LoVo (cell line): ENCODE results near the gene NAP1L4.

Experiments used
- DNase-seq: peaks from one replicate; pipeline ENCODE4 v3.0.0-alpha.2; 2016; ENCODE audit warnings: low spot score

The NAP1L4 gene, protein sequence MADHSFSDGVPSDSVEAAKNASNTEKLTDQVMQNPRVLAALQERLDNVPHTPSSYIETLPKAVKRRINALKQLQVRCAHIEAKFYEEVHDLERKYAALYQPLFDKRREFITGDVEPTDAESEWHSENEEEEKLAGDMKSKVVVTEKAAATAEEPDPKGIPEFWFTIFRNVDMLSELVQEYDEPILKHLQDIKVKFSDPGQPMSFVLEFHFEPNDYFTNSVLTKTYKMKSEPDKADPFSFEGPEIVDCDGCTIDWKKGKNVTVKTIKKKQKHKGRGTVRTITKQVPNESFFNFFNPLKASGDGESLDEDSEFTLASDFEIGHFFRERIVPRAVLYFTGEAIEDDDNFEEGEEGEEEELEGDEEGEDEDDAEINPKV

DNA sequence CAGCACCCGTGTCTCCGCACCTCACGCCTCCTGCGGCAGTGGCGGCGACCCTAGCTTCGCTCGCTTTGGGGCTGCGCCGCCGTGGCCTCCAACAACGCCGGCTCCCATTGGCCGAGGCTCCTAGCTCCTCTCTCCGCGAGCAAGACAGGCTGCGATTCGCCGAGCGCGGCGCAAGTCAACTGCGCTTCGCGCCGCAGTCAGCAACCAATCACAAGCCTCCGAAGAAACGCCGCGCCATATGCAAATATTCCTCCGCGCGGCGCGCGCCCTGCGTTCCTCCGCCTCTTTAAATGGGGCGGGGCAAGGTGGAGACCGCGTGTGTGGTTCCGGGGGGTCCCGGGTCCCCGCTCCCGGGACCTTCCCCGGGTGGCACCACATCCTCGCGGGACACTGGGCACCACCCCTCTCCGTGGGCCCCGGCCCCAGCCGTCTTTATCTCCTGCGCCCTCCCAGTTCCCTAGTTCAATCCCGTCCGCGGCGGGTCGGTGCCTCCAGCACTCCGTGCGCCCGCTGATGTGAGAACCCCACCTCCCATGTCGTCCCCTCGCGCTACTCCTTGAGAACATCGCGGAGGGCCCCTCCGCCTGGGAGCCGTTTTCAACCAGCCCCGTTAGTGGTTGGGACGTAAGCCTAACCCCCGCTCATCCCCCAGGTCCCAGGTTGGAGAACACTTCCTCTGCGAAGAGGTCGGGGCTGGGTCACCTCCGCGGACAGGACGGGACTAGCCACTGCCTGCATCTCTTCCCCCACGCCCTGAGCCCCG is at the start of gene NAP1L4:
NAP1L4 (minus strand) TSS at position 96 of the 763 bp plus-strand sequence. CDS start 13,109 bp downstream, outside the sequence.
- peak; percentile 97 for DNase-seq

DNA sequence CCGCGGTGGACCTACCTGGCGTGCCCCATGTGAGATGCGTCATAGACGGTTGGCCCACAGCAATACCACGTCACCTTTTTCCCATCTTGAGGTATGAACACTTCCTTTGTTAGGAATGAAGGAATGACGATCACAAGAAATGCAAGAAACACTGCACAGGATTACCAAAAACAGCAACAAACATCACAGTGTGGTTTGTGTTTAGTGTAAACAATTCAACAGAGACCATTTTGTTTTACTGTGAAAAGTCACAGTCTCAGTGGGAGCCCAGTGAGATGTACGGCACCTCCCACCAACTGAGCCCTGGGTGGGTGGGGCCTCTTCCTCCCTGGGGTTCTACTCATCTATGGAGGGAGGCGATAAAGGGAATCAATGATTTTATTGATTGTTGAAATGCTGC is 48.8 kb upstream of the NAP1L4 start:
- no peak for DNase-seq

DNA sequence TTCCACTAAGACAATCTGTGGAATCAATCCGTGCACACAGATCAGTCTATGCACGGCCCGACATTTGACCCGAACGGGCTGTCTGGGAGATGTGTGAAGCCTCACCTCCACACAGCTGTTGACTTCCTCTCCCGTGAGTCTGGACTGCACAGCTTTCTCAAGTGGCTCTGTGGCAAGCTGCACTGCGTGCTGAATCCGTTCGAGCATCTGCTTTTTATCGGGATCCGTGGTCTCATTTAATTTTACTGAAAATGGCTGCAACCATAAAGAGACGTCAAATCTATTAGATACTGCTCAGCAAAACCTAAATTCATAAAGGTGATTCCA is 45.8 kb upstream of the NAP1L4 start:
- DNase-seq: no peak

DNA sequence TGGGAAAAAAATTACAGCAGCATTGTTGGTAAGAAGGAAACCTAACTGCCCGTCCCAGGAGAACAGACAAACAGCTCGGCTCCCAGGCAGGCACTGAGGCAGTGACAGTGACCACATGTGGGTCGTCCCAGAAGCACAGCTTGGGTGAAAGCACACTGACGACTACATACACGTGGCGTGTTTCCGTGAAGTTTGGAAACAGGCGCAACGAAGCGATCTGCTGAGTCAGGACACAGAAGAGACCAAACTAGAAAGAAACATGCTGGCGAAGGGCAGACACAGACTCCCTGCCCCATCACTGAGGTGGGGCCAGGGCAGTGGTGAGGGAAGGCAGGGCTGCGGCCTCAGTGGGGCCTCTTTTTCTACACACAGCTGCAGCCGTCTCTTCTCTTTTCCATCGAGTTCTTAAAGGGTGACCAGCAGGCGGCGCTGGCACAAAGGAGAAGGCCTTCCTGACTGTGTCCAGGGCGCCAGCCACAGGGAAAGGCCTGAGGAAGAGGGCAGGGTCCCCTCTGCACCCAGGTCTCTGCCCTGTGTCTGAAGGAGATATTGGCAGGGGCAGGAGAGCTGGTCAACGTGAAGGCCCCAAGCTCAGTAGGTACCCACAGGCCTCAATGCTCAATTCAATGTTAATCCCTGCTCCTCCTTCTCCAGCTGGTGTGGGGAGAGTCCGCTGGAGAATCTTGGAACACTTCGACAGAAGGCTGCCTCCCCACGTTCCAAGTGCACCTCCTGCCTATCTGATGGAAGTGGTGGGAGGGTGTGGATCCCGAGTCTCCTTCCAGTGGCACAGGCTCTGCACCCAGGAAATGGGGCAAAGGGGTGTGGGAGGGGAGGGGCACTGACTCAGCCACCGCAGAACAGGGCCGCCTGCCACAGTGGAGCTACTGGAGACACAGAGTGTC is 45.2 kb upstream of the NAP1L4 start:
- DNase-seq: peak; percentile 38

DNA sequence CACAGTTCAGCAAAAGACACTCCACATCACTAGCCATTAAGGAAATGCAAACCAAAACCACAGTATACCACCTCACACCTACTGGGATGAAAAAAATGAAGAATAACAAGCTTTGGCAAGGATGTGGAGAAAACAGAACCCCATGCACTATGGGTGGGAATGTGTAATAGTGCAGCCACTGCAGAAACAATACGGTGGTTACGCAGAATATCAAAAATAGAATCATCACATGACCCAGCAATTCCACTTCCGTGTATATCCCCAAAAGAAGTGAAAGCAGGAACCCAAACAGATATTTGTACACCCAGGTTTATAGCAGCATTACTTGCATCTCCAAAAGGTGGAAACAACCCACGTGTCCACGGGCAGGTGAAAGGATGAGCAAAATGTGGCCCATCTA is 44.3 kb upstream of the NAP1L4 start:
- no peak for DNase-seq

DNA sequence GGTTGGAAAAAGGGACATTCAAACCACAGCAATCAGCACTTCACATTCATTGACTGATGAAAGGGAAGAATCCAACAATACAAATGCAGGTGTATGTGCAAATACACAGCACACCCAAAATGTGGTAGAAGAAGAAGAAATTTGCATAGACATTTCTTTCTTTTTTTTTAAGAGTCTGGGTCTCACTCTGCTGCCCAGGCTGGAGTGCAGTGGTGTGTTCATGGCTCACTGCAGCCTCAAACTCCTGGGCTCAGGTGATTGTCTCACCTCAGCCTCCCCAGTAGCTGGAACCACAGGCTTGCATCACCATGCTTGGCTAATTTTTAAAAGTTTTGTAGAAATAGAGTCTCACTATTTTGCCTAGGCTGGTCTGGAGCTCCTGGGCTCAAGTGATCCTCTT is 43.2 kb upstream of the NAP1L4 start:
- no peak for DNase-seq

DNA sequence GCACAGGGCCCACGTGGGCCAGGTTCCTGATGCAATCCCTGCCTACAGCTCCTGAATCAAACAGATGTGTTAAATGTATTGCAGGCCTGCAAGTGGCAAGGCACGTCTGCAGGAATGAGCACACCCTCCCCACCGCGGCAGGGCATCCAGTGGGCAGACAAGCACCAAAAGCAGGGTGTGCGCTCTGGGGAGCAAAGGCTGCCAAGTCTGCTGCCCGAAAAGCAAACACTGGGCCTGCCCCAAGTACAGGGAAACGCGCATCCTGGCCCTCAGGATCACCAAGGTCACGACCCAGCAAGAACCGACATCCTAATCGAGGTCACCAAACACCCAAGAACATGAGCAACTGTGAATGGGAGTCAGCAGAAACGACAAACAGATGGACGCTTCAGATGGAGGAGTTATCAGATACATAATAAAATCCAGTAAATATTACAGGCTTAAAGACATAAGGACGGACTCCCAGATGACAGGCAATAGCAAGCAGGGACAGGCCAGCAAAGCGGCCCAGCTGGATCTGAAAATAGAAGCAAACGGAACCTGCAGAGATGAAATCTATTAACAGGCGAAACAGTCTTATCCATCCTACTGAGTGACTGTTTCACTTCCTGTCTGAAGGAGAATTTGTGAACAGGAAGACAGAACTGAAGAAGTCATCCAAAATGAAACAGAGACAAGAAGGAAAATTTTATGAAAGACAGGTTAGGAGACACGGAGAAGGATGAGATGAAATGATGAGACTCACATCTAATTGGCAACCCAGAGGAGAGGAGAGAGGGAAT is 38.4 kb upstream of the NAP1L4 start:
- DNase-seq: no peak

DNA sequence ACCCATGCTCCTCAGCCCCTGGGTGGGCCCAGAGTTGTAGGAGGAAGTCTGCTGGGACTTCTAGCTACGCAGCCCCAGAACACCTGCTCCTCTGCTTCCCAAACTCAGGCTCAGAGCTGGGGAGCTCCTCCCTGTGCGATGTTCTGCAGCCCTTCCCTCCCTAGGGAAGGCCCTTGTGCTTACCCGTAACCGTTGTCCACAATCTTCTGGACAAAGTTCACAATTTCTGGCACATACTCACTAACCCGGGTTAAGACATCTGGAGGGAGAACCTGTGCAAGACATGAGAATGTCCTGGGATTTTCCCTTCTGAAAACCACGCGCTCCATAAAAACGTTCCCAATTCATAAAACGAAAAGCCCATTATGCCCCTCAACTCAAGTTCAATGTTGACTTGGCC is 36.7 kb upstream of the NAP1L4 start:
- no peak for DNase-seq

DNA sequence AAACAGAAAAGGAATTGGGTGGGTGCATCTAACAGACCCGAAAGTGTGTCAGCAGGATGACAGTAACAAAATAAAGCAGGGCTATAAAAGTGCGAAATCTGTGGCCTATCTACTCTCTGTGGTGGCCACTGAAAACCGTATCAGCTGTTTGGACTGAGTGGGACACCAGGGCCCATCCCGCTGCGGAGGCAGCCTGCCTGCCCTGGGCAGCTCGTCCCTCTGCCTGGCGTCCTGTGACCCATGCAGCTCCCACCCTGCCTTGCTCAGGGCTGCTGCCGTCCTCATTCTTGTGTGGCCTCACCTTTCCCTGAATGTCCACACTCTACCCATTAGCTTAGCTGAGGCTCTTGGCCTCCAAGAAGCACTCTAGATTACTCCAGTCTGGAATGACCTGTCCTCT is 34.7 kb upstream of the NAP1L4 start:
- DNase-seq: no peak

DNA sequence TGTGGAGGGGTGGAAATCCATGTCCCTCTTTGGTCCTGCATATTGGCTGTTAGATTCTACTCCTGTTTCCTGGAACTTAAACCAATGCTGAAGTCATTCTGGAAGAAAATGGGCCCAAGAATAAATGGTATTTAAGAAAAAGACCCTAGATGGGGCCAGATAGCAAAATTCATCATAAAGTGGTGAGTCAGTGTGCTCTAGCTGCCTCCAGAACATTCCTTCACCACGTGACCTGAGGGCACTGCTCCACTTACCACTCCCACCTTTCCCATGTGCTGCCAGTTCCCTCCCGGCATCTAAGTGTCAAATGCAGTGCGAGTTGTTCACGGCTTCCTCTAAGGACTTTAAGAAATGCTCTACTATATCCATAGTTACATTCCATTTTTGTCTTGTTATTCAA is 30.9 kb upstream of the NAP1L4 start:
- no peak for DNase-seq

DNA sequence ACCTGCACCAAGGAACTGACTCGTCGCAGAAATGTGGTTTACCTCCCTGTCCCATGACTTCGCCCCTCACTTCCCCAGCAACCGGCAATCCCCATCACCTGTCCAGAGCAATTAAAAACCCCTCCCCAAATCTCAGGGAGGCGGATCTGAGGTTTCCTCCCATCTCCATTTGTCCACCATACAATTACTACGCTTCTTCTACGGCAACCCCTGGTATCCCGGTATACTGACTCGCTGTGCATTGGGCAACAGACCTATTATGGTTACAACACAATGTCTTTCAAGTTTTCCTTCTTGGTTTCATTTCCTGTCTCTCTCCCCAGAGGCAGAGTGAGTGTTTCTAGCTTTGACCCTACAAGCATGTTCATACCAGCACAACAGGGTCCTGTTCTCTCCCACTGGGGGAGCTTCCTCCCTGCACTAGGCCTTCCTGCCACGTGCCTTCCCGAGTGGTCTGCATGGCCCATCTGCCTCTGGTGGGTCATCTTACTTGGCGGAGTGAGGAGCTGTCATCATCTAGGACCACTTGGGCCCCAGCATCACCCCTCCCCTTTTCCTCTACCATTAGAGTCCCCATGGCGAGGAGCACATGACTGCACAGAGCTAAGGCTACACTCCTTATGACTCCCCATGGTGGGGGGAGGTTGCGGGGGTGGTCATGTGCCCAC is 30.3 kb upstream of the NAP1L4 start:
- DNase-seq: no peak

DNA sequence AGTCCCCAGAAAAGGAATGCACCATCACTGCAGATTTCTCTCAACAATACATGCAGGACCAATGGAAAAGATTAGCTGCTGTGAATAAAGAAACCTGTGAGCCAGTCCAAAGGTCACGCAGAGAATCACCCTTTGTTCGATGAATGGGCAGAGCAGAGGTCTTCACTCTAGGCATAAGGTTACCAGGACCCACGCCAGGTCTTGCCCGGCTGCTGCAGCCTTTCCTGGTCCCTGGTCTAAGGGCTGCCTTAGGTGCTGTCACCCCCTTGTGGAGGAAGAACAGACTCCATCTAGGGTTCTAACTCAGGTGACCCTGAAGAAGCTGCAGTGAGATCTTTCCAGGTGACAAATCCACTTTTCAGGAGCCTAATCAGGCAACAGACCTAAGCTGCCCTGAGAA is 29.0 kb upstream of the NAP1L4 start:
- DNase-seq: no peak

DNA sequence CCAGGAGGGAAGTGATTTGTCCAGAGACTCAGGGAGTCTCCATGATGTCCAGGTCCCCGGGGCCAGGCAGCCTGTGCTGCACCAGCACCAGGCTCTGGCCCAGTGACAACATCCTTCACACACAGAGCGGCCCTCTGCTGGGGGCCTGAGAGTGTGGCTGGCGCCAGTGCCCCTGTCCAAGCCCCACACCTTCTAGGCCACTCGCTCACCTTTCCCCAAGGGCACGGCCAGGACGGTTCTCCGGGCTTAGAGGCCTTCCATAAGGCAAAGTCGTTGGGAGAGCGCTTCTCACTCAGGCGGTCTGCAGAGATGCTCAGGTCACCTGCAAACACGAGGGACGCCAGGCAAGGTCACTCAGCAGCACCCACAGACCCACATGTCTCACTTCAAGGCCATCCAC is 27.9 kb upstream of the NAP1L4 start:
- DNase-seq: no peak

DNA sequence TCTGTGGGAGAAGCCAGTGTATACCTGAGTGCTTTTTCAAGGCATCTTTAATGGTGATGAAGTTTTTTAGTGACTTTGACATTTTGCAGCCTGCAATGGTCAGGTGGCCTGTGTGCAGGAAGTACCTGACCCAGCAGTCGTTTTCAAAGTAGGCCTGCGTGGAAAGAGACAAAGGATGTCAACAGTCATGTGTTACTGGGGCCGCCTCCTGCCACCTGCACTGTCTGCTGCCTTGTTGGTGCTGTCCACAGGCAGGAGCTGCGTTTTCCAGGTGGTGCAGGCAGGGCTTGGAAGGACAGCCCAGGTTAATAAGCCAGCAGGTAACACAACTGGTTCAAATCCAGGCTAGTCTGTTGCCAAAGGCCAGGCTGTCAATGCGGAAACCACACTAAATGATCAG is 26.5 kb upstream of the NAP1L4 start:
- DNase-seq: no peak

DNA sequence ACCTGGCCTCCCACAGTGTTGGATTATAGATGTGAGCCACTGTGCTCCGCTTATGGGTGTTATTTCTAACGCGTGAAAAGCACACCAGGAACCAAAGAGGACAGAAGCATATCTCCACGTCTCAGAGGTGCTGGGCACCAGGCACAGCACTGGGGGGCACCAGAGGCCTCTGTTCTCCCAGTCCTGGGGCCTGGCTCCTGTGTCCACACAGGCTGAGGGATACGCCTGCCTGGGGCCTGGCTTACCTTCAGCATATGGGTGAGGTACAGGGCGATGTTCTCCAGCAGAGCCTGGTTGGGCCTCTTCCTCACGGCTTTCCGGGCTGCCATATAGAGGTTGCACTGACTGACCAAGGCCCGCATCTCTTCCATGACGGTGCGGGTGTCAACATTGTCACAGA is 24.7 kb upstream of the NAP1L4 start:
- DNase-seq: no peak

DNA sequence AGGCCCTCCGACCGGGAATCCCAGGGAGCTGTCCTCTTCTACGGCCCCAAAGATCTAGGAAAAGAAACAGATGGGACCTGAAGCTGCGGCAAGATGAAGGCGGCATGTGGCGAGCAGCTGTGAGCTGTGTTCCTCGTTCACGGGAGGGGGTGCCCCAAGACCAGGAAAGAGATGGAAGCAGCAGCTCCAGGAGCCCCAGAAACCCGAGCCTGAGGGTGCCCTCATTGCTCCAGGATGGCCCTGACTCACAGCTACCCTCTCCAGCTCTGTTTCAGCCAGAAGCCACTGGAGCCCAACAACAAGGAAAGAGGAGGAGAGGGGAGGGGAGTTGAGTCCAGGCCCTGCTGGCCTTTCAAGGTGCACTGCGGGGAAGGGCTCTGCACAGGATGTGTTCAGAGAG is 23.7 kb upstream of the NAP1L4 start:
- DNase-seq: no peak

DNA sequence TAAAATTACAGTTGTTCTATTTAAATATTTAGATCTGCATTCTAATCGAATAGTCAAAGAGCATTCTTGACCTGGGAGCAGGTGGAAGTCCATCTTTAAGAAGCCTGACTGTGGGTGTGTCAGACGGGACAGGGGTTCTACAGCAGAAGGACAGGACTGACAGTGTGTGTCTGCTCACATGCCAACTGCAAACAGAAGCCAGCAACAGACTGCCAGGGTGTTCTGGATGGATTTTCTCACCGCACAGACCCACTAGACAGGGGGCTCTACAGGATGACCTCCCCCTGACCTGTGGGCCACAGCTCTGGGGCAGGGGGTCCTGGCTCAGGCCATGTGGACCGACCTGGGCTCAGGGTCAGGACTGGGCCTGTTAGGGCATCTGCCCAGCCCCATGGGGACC is 22.8 kb upstream of the NAP1L4 start:
- no peak for DNase-seq

DNA sequence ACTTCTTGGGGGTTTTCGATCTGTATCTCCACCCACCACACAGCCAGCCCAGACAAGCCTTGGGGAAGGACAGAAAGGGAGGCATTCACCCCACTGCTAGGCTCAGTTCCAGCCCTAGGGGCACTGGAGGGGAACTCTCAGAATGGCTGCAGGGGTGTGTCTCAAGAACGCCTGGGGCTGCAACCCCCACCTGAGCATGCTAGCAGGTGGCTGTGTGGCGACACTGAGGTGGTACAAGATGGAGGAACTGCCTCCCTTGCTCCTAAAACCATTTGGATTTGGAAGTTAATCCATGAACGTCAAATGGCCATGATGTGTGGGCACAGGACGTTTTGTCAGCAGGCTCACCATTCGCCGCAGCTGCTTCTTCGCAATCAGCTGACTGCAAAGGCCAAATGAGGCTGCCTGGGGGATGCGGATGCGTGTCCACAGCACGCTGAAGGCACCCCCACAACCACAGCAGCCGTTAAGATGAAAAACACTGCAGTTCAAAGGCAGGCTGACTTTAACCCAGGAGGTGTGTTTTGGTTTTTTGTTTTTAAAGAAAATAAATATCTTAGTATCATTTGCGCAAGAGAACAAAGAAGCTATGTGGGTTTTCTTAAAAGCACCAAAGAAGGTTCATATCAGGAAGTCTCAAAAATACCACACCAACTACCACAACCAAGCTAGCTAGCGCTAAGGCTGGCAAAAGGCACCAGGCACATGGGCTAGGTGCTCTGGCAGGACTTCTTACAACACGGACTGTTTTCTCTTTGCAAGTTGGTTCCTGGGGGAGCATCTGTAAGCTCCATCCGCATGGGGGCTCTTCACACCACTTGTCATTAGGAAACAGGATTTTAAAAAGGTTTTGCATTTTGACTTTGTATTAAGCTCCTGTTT is 22.2 kb upstream of the NAP1L4 start:
- no peak for DNase-seq

DNA sequence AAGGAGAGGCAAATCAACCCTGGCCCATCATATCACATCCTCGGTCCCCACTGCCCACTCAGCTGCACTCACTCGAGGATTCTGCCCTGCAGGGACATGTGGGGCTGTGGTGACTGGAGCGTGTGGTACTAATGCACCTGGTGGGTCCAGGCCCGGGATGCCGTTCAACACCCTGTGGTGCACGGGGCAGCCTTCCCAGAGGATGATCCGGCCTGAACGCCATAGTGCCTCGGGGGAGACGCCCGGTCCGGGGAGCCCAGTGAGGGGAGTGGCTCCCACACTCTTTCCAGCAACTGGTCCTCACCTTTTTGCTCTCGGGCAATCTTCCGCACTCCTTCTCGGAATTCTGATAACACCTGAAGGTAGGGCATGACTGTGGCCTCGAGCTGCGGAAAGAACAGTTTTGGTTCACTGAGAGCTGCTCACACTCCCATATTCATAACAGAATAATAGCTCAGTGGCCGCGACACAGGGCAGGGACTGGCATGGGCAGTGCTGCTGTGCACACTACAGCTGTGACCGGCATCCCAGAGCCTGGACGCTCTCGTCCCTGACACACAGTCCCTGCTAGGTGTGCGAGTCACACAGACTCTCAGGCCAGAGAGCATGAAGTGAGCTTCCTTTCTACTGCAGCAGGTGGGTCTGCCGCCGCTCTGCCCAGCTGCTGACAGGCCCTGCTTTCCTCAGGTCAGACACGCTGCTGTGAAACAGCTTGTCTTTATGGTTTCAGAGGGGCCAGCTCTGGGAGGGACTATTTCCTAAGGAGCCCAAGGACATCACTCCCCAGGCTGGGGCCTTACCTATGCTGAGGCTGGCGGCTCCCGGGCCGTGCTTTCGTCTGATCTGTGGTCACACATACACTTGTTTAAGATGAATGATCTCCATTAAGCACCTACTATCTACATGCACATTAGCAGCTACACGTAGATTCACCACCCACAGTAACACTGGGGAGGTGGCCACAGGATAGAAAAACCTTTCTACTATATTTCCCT is 20.1 kb upstream of the NAP1L4 start:
- no peak for DNase-seq
